Cortex of kidney (tissue), 1 donor: ENCODE measurements around the gene ABLIM1.

Experiments used
- DNase-seq: peaks from one replicate; lab custom pipeline; 2025; lab: John Stamatoyannopoulos, UW

ABLIM1 gene

DNA sequence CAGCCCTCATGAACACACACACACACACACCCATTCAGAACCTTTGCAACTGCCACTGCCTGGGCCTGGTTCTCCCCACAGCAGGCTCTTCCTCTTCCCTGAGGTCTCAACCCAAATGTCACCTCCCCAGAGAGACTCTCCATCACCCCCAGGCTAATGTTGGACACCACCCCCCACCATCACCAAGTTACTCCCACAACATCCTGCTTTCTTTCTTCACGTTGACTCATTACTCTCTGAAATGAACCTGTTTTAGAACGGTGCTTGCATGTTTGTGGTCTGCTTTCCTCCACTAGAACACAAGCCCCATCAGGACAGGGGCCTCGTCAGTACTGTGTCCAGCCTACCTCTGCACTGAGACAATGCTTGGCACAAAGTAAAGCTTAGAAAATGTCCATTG lies 269.8 kb downstream of the ABLIM1 start:
- DNase-seq: no peak

DNA sequence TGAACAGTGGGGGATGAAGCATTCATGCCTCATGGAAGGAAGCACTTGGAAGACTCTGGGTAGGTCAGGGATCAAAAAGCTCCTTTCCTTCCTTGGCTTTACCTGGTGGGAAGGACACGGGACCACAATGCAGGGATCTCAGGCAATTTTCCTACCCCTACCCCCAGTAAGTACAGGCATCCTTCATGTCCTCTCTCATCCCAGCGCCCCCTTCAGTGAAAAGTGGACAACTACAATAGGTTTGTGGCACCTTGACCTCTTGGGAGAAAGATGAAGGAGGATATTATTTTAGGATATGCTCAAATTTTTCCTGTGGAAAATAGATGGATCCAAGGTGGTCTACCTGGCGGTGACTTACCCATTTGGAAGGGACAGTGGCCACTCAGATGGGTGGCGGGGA lies 270.3 kb downstream of the ABLIM1 start:
- DNase-seq: no peak

DNA sequence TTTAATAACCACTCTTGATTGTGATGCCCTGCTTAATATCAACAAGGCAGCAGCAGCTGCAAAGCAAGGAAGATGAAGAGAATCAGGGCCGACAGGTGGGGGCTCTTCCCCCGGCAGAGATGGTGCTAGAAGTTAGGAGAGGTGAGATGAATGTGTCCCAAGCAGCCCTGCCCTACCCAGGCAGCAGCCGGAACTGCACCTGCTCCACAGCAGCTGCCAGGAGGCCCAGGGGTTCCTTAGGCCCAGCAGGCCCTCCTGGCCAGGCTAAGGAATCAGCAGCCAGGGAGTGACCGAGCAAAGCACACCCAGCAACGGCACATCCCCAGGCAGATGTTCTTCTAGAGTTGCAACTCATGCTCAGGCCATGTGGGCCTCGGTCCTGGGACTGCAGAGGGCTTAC lies 271.6 kb downstream of the ABLIM1 start:
- no peak for DNase-seq

DNA sequence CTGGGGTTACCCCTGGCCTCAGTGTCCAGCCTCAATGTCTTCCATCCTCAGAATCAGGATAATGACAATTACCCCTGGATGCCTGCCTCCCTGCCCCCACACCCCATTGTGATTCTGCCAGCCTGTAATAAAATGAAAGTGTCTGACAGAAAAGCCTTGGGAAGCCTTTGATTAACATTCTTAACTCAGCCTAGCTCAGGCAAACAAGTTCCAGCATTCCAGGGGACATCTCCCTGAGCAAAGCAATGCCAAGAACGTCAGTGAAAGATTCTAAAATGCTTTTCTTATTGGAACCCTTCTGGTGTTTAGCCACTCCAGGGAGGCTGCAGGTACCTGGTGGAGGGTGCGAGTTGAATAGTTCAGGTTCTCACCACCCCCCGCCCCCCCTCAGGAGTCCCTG lies 272.5 kb downstream of the ABLIM1 start:
- no peak for DNase-seq

DNA sequence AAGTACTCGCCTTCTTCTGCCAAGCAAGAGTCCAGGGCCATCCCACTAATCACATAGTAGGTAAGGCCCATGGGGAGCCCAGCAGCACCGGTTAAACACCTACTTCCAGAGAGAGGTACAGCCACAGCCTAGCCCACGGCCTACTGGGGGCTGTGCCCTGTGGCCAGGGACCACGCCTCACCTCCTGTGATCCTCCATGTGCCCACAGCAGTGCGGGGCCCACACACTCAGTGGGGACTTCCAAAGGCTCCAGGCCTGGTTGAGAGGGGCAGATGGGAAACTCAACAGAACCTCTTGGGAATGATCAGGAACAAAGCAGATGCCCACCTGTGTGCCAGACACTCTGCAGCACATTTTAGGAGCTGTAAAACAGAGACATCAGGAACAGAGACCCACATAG lies 273.5 kb downstream of the ABLIM1 start:
- DNase-seq: no peak

DNA sequence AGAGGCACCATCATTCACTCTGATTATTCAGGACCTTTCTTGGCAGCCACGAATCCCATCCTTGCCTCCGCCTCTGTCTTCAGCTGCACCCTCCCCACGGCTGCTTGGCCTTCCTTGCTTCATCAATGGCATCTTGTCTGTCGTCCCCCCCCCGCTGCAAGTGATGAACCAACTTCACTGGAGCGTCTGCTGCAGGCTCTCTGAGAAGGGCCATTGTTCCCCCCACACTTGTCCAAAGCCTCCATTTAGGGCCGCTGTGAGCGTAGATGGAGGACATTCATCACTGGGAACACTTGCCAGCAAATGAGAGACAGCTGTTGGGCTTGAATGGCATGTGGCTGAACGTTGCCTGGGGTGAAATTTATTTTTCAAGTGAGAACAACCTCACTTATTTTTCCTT lies 273.9 kb downstream of the ABLIM1 start:
- DNase-seq: no peak
